GM18951 (cell line): Measurements from ENCODE around the gene ZNF236.
A peak's percentile ranks its signal among the peaks of the same experiment; 100 is the strongest.
"Not testable (repeated sequence)": the region's sequence is repeated elsewhere in the genome, so short reads cannot be mapped to it uniquely, and the experiment has no call there.

Experiments used
- POLR2A ChIP-seq: IDR thresholded peaks from 4 replicates; pipeline ENCODE4 v1.6.1; 2011; ENCODE audit warnings: mild to moderate bottlenecking; ENCODE audit not compliant: insufficient read length, insufficient read depth; ENCODE audit errors: extremely low read depth
- in situ Hi-C: fragments of 300-500 bp; cut with MboI; formaldehyde crosslinking; loops from one replicate; pipeline ENCODE4 v1.12.0; 2022; ENCODE audit warnings: low sequenced_read_pairs, mixed read lengths, inconsistent platforms; ENCODE audit not compliant: unreplicated experiment

The ZNF236 gene

DNA sequence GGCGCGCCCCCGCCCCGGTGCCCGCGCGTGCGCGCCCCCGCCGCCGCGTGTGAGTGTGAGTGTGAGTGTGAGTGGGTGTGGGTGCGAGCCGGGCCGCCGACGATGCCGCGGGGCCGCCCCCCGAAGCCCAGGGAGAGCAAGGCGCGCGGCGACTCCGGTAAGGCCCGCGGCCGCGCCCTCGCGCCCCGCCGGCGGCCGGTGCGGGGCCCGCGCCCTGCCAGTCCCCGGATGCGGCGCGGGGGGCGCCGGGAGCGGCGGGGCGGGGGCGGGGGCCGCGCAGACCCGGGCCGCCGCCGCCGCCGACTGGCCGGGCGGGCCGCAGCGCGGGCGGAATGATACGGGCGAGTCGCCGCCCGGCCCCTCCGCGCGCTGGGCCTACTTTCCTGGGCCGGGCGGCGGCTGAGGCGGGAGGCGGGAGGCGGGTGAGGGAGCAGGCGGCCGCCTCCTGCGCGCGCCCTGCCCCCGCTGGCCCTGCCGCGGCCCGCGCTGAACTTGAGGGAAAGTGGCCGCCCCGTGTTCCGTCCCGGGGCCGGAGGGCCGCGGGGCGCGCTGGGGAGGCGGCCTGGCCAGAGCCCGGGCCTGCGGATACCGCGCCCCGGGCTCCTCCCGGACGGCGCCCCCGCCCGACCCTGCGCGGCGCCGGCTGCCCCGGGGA, at the start of gene ZNF236:
Gene ZNF236 (plus strand): TSS at position 52 of the 655 bp plus-strand sequence. CDS start 51 bp downstream, at position 103.
- in situ Hi-C loops = no loop called here
- peak; percentile 86 for TF ChIP-seq POLR2A

DNA sequence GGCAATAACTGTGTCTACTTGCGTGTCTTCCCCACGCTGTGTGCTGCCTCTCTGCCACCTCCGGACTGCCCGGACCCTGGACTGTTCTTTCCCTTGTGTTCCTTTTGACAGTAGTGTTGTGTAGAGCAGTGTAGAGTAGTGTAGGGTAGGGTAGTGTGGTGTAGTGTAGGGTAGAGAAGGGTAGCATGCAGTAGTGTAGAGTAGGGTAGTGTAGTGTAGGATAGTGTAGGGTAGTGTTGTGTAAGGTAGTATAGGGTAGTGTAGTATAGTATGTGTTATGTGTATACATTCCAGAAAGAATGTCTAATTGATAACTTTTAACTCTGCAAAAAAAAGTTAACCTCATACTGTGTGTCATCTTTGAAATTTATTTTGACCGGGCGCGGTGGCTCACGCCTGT, 49.7 kb upstream of the ZNF236 start:
- TF ChIP-seq POLR2A = no peak
- in situ Hi-C loops = no loop called here

DNA sequence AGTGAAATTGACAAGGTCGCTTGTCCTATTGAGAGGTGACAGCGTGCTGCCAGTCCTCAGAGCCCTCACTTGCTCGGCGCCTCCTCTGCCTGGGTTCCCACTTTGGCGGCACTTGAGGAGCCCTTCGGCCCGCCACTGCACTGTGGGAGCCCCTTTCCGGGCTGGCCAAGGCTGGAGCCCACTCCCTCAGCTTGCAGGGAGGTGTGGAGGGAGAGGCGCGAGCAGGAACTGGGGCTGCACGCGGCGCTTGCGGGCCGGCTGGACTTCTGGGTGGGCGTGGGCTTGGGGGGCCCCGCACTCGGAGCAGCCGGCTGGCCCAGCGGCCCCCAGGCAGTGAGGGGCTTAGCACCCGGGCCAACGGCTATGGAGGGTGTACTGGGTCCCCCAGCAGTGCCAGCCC, 45.3 kb upstream of the ZNF236 start:
- in situ Hi-C loops = not testable (repeated sequence)

DNA sequence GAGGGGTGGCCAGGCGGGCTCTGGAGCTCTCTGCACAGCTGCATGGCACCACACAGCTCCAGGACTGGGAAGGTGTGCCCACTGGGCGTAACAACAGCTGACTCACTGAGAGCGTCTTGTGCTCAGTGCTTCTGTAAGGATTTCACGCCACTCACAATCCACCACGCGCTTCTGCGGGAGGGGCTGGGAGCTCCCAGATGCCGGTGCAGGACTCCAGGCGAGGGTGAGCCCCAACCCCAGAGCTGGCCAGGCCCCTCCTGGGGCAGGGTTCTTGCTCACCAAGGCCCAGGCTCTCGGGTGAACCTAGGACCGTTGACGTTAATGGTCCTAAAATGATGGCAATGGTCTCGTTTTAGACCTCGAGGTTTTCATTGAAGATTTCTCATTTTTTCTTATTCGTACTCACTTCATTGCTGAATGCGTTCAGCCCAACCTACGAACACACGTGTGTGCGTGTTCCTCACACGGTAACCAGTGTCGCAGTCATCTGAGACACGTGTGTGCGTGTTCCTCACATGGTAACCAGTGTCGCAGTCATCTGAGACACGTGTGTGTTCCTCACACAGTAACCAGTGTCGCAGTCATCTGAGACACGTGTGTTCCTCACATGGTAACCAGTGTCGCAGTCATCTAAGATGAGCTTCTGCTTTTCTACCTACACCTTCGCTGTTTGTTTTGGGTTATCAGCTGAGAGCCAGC, 38.4 kb upstream of the ZNF236 start:
- in situ Hi-C loops = no loop called here
- TF ChIP-seq POLR2A = no peak

DNA sequence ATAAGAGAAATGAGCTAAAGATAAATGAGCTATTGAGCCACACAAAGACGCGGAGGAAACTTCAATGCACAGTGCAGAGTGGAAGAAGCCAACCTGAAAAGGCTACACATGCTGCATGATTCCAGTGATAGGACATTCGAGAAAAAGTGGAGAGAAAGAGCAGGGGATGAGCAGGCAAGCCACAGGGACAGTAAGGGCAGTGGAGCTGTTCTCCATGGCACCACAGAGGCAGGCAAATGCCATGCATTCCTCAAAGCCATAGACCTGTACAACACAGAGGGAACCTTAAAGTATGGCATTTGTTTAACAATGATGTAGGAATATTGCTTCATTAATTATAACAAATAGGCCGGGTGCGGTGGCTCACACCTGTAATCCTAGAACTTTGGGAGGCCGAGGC, 36.5 kb upstream of the ZNF236 start:
- in situ Hi-C loops = no loop called here
- no peak for TF ChIP-seq POLR2A

DNA sequence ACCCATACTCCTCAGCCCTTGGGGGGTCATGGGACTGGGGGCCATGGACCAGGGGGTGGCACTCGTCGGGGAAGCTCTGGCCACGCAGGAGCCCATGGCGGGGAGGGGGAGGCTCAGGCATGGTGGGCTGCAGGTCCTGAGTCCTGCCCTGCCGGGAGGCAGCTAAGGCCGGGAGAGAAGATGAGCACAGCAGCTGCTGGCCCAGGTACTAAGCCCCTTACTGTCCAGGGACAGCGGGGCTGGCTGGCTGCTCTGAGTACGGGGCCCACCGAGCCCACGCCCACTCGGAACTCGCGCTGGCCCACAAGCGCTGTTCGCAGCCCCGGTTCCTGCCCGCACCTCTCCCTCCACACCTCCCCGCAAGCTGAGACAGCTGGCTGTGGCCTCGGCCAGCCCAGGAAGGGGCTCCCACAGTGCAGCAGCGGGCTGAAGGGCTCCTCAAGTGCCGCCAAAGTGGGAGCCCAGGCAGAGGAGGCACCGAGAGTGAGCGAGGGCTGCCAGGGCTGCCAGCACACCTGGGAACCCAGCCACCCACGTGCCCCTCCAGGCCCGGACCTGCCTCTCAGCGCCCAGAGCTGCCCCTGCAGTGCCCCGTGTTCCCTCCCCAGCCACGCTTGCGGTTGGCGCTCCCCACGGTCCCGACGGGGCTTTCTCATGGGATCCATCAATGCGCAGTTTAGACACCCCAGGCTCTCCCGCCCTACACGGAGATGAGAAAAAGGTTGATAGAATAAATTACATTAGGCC, 33.6 kb upstream of the ZNF236 start:
- in situ Hi-C loops = no loop called here

DNA sequence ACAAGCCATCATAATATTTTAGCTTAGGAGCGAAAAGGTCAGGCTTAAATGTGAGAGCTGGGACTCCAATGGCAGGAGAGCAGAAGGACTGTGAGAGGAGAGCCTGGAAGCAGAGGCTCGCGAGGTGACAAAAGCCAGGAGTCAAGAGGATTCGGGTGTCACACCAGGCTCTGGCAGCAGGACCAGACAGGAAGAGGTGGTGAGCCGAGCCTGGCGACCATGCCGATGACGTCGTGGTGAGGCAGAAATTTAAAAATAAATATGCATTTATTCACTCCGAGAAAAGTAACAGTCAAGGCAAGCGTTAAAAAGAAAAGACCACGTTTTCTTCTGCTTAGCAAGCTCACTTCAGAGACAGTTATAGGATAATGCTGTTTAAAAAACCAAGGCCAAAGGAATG, 31.3 kb upstream of the ZNF236 start:
- TF ChIP-seq POLR2A = no peak
- in situ Hi-C loops = no loop called here

More for the DNA sequence above, 33.6 kb upstream of the ZNF236 start:
- TF ChIP-seq POLR2A = no peak

DNA sequence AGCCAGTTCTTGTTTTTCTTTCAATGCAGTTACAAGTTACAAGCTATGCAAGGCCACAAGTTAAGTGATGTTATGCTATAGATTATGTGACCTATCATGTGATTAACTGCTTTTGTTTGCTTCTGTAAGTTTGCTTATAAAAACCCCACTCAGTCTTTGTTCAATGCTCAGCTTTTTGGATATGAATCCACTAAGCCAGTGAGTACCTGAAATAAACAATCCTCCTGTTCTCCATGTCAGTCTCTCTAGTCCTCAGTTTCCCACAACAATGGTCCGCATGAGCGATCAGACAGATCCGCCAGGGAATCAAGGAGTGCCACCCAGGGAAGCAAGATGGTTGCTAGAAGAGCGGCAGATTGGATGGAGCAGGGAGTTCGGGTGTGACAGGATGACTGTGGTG, 30.7 kb upstream of the ZNF236 start:
- in situ Hi-C loops = no loop called here
- no peak for TF ChIP-seq POLR2A

DNA sequence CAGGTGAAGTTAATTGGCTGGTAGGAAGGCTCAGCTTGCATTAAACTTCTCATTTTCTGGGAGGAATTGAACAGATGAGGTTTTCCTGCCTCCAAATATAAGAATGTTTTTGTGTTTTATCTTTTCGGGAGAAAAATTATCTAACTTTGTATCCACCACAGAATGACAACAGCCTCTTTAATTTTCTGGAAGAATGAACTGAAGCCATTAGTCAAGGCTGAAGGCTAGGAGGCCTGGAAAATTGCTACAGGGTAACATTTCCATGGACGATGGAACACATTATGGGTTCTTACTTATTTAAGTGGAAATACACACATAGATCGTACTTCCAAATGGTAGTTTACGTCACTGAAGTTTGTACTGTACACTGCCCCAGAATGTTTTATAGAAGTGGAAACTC, 28.0 kb upstream of the ZNF236 start:
- TF ChIP-seq POLR2A = no peak
- in situ Hi-C loops = no loop called here

DNA sequence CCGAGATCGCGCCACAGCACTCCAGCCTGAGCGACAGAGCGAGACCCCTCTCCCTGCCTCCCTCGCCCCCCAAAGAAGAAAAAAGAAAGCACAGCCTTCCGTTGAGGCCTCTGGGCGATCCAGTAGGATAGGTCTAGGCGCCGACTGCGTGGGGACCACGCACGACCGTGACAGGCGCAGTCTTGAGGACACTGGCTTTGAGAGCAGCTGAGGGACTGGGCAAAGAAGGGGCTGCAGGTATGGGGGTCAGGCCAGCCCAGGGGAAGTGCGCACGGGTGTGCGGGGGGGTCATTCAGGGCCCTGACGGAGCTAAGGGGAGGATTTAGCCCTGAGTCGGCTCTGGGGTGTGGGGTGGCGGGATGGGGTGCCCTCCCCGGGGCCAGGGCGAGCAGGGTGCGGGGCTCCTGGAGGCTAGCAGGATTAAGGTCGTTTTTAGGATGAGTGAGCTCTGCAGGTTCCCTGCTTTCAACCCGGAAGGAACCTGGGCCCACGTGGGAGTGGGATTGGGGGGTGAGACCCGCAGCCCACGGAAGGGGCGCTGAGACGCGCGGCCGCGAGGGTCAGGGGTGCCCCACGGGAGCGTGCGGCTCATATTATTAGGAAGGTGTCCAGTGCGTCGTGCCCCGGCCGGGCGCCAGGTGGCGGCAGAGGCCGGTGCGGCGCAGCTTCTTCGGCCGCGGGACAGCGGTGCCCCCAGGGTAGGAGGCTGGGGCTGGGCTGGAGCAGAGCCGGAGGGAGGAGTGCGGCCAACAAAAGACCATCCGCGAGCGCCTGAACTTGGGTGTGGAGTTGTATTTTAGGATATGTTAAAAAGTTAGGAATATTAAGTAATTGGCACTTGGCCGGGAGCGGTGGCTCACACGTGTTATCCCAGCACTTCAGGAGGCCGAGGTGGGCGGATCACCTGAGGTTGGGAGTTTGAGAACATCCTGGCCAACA, 20.5 kb upstream of the ZNF236 start:
- in situ Hi-C loops = loop anchor here (10.0 kb wide), 1 partner anchor 193 kb away; no protein-coding TSS in a partner anchor
- no peak for TF ChIP-seq POLR2A

DNA sequence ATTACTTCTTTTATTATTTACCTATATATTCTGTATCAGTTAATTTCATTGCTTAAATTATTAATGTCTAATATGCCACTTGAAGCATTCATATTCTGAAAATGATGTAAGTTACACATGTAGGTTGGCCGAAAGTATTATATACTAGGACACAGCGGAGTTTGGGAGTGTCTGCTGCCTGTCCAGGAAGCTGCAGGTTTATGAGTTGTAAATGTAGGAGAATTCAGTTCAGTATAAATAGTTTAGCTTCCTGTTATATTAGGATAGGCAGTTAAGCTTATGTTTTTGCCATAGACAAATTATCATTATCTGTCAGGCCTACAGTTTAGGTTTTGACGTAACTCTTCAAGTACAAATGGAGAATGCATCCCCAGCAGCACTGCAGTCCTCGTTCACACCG, 18.9 kb upstream of the ZNF236 start:
- TF ChIP-seq POLR2A = no peak
- in situ Hi-C loops = loop anchor here (10.0 kb wide), 1 partner anchor 191 kb away; no protein-coding TSS in a partner anchor

DNA sequence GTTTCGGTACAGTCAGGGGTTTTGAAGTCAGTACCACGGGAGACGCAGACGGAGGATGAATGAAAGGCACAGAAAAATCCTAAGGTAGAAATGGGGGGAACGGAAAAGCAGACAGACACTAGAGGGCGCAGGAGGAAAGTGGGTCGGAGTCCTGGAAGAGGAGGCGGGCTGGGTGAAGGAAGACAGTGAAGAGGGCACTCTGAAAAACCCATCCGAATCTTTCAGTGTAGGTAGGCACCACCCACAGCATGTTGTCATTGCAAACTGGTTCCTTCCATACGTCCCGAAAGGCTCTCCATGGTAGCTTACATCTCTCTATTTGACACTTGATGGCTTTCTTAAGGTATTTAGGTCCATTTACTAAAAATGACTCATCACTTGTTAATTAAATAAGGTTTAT, 18.5 kb upstream of the ZNF236 start:
- no peak for TF ChIP-seq POLR2A
- in situ Hi-C loops = loop anchor here (10.0 kb wide), 1 partner anchor 191 kb away; no protein-coding TSS in a partner anchor
